Subcutaneous adipose tissue (tissue), 4 donors: Measurements from ENCODE around the gene MACF1. TPM values are rescaled to one million over a fixed set of nuclear protein-coding genes. Genes with fewer than 3 reads are reported as not detected.

ENCODE experiments used
- CTCF ChIP-seq: fragments of 450-650 bp; IDR thresholded peaks from one replicate; pipeline ENCODE4 v1.5.1; 2016; ENCODE audit warnings: low read depth, mild to moderate bottlenecking, control low read depth, antibody characterized with exemption, moderate library complexity
- total RNA-seq, 4 donors: library from RNA; depleted of rRNA; stranded (reverse); fragments of >200 nt; gene quantifications; one replicate each; pipeline ENCODE4 v1.1.0, GENCODE V29; 2016

Gene MACF1
- total RNA-seq, 4 donors from 2014 or later, result 297 to 398 (median 352) TPM

- no peak for TF ChIP-seq CTCF
These were observed 6.2 kb downstream of the MACF1 start for GRCh38 chr1:39210649-39211048.

DNA sequence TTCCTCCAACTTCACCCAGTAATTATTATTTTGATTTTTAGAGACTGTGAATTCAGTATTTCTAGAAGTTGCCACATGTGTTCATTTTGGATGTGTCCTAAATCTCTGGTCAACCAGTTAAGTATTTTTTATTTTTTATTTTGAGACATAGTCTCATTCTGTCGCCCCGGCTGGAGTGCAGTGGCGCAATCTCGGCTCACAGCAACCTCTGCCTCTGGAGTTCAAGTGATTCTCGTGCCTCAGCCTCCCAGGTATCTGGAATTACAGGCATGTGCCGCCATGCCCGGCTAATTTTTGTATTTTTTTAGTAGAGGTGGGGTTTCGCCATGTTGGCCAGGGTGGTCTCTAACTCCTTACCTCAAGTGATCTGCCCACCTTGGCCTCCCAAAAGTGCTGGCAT lies 8.0 kb downstream of the MACF1 start:
- TF ChIP-seq CTCF, result no peak

DNA sequence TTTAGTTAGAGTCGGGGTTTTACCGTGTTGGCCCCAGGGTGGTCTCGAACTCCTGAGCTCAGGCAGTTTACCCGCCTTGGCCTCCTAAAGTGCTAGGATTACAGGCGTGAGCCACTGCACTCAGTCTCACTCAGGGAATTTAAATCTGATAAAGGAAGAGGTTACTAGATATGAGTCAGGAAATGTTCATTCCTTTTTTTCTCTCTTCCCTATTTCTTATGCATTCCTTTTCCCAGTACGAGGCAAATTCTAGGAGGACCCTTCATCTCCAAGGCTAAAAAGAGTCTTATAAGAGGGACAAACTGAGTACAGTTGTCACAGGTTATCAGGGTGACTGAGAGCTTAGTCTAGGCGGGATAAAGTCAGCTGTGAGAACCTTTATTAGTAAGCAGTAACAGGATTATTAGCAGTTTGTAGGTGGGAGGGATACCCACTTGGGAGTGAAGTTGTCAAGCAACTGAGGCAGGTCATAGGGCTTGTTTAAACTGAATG lies 9.1 kb downstream of the MACF1 start:
- TF ChIP-seq CTCF, result no peak

DNA sequence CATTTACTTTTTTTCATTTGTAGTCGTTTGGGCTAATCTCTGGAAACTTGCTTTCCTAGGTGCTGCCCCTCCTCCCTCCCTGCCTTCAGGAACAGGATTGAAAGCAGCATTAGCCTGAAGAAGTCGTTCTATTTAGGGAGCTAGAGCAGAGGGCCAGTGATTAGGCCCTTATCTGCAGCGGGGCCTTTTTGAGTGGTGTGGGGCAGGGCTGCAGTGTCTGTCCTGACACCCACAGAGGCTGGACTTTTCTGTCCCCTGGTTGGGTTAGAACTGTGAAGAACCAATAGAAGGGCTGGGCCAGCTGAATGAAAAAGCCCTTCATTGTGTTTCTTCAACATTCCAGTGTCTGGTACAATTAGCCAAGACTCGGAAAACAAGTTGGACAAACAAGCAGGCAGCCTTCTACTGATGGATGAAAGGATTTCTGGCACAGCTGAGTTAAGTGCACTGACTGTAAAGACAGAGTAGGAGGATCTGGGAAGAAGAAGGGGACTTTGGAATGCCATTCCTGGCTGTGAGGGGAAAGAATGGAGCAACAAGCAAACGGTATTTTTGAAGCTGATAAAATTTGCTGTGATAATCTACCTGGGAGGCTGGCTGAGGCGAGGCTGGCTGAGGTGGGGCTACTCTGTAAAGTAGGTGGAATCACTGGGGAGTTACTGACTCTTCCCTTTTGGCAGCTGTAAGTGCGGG lies 9.7 kb downstream of the MACF1 start:
- TF ChIP-seq CTCF, result no peak

- no peak for TF ChIP-seq CTCF
These were observed 10.2 kb downstream of the MACF1 start for GRCh38 chr1:39214714-39214997.

DNA sequence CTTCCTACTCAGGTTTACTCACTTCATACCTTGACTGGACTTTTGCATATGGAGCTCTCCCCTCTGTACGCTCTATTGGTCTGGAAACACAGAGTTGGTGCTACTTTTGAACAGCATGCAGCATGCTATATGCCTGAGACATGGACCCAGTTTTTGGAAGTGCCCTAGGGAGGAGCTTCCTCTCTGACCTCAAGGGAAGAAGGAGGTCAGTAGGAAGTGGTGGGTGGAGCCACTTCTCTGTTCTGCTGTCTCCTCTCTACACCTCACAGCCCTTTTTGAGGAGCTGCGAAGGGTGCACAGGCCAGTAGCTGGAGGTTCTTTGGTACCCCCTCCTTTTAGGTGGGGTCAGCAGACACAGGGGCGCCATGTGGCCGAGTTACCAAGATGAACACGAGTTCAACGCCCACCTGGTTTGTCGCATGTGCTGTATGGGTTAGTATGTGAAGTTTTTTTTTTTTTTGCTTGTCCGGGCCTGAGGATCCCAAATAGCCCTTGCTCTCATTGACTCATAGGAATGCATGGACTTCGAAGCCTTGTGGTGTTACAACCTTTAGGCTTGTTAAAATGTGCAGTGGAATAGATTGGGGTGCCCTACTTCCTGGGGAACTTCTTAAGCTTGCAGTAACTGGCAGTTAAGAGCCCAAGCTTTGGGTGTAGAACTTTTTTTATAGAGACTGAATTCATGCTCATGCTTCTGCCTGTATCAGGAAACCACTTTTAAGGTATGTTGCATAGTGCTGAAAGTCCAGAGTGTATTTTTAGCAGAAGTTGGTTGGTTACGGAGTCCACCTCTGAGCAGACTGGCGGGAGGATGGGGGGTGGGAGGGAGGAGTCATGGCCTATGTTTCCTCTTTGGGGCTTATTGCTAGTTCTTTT lies 10.7 kb downstream of the MACF1 start:
- no peak for TF ChIP-seq CTCF

- no peak for TF ChIP-seq CTCF
These were observed 12.3 kb downstream of the MACF1 start for GRCh38 chr1:39216771-39217170.
